Adrenal gland (tissue), 12 donors: ENCODE results near the gene MRPL38. TPM values are rescaled to one million over a fixed set of nuclear protein-coding genes. Genes with fewer than 3 reads are reported as not detected.

Experiments
- DNase-seq, 7 donors: peaks; one replicate each; pipeline ENCODE4 v3.0.0-alpha.2; 2019 to 2020
- H3K27ac ChIP-seq, 5 donors: fragments of 200-600 bp; sonication (generic) in 4 of 5; 1 replicate in 3 of 5; 2 replicates in 2 of 5; pipeline versions ENCODE4 v1.5.1 to v1.8.0; 2016 to 2020; ENCODE audit warnings: mild to moderate bottlenecking in 1 of 5
- H3K27me3 ChIP-seq: fragments of 200-600 bp; 2 replicates; pipeline ENCODE4 v1.8.0; 2021
- H3K36me3 ChIP-seq, 2 donors: fragments of 200-600 bp; replicated peaks in 1 of 2; 1 replicate in 1 of 2; 2 replicates in 1 of 2; pipeline versions ENCODE4 v1.5.1 to v1.8.0; 2018 to 2022
- H3K4me1 ChIP-seq, 2 donors: fragments of 200-600 bp; replicated peaks in 1 of 2; 1 replicate in 1 of 2; 2 replicates in 1 of 2; pipeline versions ENCODE4 v1.5.1 to v1.8.0; 2018 to 2021
- H3K4me3 ChIP-seq, 4 donors: fragments of 200-600 bp; sonication (generic) in 3 of 4; one replicate each; pipeline ENCODE4 v1.5.1; 2016 to 2018
- H3K9me3 ChIP-seq, 3 donors: fragments of 200-600 bp; sonication (generic) in 1 of 3; replicated peaks in 1 of 3; 1 replicate in 2 of 3; 2 replicates in 1 of 3; pipeline versions ENCODE4 v1.5.1 to v1.8.0; 2016 to 2021
- POLR2A ChIP-seq, 2 donors: fragments of 450-650 bp; IDR thresholded peaks; one replicate each; pipeline ENCODE4 v1.6.1; 2017; ENCODE audit warnings: antibody characterized with exemption in 2 of 2, mild to moderate bottlenecking in 2 of 2, moderate library complexity in 1 of 2
- WGBS, 4 donors: extraction: QIAGEN DNeasy Blood & Tissue Kit in 2 of 4; methylation state at CpG; one replicate each; pipeline versions ENCODE4 v1.1.5 to v1.1.7; 2013 to 2017; 5-methylcytosine and 5-hydroxymethylcytosine counted together
- intact Hi-C, 2 donors: fragments of 100-400 bp; cut with DNase I; formaldehyde crosslinking; loops; one replicate each; pipeline versions ENCODE4 v1.14.1 to v1.15.0; 2022 to 2023
- polyA plus RNA-seq, 3 donors: library from polyadenylated mRNA; stranded (reverse); fragments of 200-250 nt in 2 of 3; fragments of 350-450 nt in 1 of 3; fragmentation: Illumina TruSeq in 1 of 3; extraction: RNeasy Lipid Tissue Mini Kit (QIAGEN cat#74804) in 1 of 3; gene quantifications; one replicate each; pipeline ENCODE4 v1.2.3, GENCODE V29; 2013 to 2014
- total RNA-seq, 9 donors: library from RNA; depleted of rRNA in 4 of 9; stranded (reverse); fragments of >200 nt in 4 of 9; fragments of 120-200 nt in 1 of 9; fragmentation: NEBNext Ultra II Directional in 1 of 9; extraction: Animal tissue kit (Norgen Biotek cat#: 25700) in 1 of 9; gene quantifications; one replicate each; pipeline versions ENCODE4 v1.1.0 to v1.2.4, GENCODE V29; 2013 to 2023
- TF ChIP-seq, protein P1 (sequence below), 6 experiments: fragments of 450-650 bp in 4 of 6; fragments of 200-600 bp in 2 of 6; sonication (generic) in 1 of 6; IDR thresholded peaks; 1 replicate in 5 of 6; 2 replicates in 1 of 6; pipeline versions ENCODE4 v1.5.1 to v1.8.0; 2016 to 2021; ENCODE audit warnings: antibody characterized with exemption in 6 of 6, mild to moderate bottlenecking in 2 of 6, moderate library complexity in 1 of 6
- donor health status: healthy with polysubstance abuse.
- donor health status: Bipolar disorder and iron deficiency.
- donor health status: DM: yes; HTN: yes; CAD: no.
- donor health status: DM: no; HTN: no; CAD: no.
- donor health status: DM: no; HTN: no; CAD: no.
- donor health status: DM: yes; HTN: yes; CAD: no.

Gene MRPL38
- total and polyA plus RNA-seq, 12 donors = 36.7 to 214 (median 82.7) TPM

- intact Hi-C loops = no loop called here
- H3K27ac ChIP-seq = peak overlapping the region; percentile 34 to 97 (median 41)
- peak in 5 of 7 donors; percentile 70 to 81 (median 78) for DNase-seq
- no peaks in the 10 kb centered on the region for H3K9me3 ChIP-seq
- WGBS, 4 donors = 64 to 69% (median 66%) methylated on average over 7 to 12 of the region's 12 CpGs
- no peak overlapping the region for H3K4me3 ChIP-seq
- TF ChIP-seq, protein P1, sequence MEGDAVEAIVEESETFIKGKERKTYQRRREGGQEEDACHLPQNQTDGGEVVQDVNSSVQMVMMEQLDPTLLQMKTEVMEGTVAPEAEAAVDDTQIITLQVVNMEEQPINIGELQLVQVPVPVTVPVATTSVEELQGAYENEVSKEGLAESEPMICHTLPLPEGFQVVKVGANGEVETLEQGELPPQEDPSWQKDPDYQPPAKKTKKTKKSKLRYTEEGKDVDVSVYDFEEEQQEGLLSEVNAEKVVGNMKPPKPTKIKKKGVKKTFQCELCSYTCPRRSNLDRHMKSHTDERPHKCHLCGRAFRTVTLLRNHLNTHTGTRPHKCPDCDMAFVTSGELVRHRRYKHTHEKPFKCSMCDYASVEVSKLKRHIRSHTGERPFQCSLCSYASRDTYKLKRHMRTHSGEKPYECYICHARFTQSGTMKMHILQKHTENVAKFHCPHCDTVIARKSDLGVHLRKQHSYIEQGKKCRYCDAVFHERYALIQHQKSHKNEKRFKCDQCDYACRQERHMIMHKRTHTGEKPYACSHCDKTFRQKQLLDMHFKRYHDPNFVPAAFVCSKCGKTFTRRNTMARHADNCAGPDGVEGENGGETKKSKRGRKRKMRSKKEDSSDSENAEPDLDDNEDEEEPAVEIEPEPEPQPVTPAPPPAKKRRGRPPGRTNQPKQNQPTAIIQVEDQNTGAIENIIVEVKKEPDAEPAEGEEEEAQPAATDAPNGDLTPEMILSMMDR (IDR thresholded peaks at IDR 0.05) = no peak
- TF ChIP-seq POLR2A (IDR thresholded peaks at IDR 0.05) = no peak
- H3K36me3 ChIP-seq = peaks cover 0 to 59% of the 10 kb centered on the region in 2 donors
- no peaks in the 10 kb centered on the region for H3K27me3 ChIP-seq
- peaks cover 25 to 68% of the 10 kb centered on the region in 2 donors for H3K4me1 ChIP-seq
Measured at GRCh38 chr17:75850928-75851692, 53.6 kb downstream of the MRPL38 start.

- Histone ChIP-seq H3K4me3 (no peak overlapping the region), H3K27me3 (no peaks in the 10 kb centered on the region), H3K9me3 (no peaks in the 10 kb centered on the region), H3K27ac (peak overlapping the region in 4 of 5 donors; percentile 10 to 97 (median 57)), H3K36me3 (peaks cover 0 to 64% of the 10 kb centered on the region in 2 donors), H3K4me1 (peaks cover 39 to 82% of the 10 kb centered on the region in 2 donors)
- WGBS, 4 donors = 51 to 70% (median 60%) methylated on average over 5 to 9 of the region's 9 CpGs
- DNase-seq = peak in 3 of 7 donors; percentile 53 to 61 (median 58)
- TF ChIP-seq POLR2A (IDR thresholded peaks at IDR 0.05) = no peak
- intact Hi-C loops = no loop called here
Measured at GRCh38 chr17:75849724-75850123, 55.0 kb downstream of the MRPL38 start.

DNA sequence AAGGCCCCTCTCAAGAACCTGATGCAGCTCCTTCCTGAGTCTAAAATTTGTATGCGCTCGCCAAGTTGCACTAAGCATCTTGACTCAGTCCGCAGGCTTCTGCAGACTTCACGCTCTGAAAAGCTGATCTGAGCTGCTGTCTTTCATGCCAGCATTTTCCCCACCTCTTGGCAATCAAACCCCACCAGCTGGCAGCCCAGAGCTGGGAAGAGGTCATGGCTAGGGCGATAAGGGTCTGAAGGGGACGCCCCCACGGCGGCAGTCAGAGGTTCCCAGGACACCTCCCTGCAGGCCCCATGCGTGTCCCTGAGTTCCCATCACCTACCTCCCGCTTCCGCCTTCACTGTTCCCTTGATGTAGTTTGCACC, 55.4 kb downstream of the MRPL38 start:
- WGBS, 4 donors = 24 to 70% (median 59%) methylated on average over 10 to 11 of the region's 11 CpGs
- Histone ChIP-seq H3K4me1 (peaks cover 43 to 84% of the 10 kb centered on the region in 2 donors), H3K27ac (peak overlapping the region; percentile 16 to 97 (median 71)), H3K27me3 (no peaks in the 10 kb centered on the region), H3K36me3 (peaks cover 0 to 64% of the 10 kb centered on the region in 2 donors), H3K4me3 (no peak overlapping the region), H3K9me3 (no peaks in the 10 kb centered on the region)
- peak in 1 of 7 donors; percentile 55 for DNase-seq
- TF ChIP-seq, protein P1 (IDR thresholded peaks at IDR 0.05) = no peak
- no peak for TF ChIP-seq POLR2A (IDR thresholded peaks at IDR 0.05)
- intact Hi-C loops = no loop called here

Other genes starting within 250 kb of the MRPL38 start
- gene RECQL5, start 237.7 kb downstream of the MRPL38 start, total RNA-seq = 10 to 100 TPM; 13.9 to 49.6 (median 29.5) TPM
- gene RECQL5, start 237.7 kb downstream of the MRPL38 start, polyA plus RNA-seq = 100 to 1,000 TPM in 1 of 3 donors, 10 to 100 TPM in 2; 11.2 to 188 (median 64.9) TPM
- 100 to 1,000 TPM in 1 of 9 donors, 10 to 100 TPM in 8; 45.3 to 100 (median 64.3) TPM for gene SAP30BP, start 237.5 kb downstream of the MRPL38 start, total RNA-seq
- 100 to 1,000 TPM in 2 of 3 donors, 10 to 100 TPM in 1; 73.4 to 130 (median 121) TPM for gene SAP30BP, start 237.5 kb downstream of the MRPL38 start, polyA plus RNA-seq
- gene ITGB4, start 183.4 kb downstream of the MRPL38 start, total RNA-seq = 1 to 10 TPM in 8 of 9 donors, under 1 TPM in 1; 1.00 to 9.4 (median 5.6) TPM
- gene ITGB4, start 183.4 kb downstream of the MRPL38 start, polyA plus RNA-seq = 10 to 100 TPM in 2 of 3 donors, 1 to 10 TPM in 1; 1.0 to 12.5 (median 12.1) TPM
- gene GALK1, start 139.7 kb downstream of the MRPL38 start, total RNA-seq = 10 to 100 TPM; 13.9 to 47.3 (median 24.7) TPM
- 10 to 100 TPM in 2 of 3 donors, 1 to 10 TPM in 1; 1.4 to 39.1 (median 37.2) TPM for gene GALK1, start 139.7 kb downstream of the MRPL38 start, polyA plus RNA-seq
- gene UNK, start 120.1 kb downstream of the MRPL38 start, total RNA-seq = 10 to 100 TPM; 15.1 to 35.5 (median 25.5) TPM
- gene UNK, start 120.1 kb downstream of the MRPL38 start, polyA plus RNA-seq = 10 to 100 TPM; 13.6 to 45.9 (median 19.0) TPM
- gene UNC13D, start 60.5 kb downstream of the MRPL38 start, total RNA-seq = 10 to 100 TPM in 7 of 9 donors, 1 to 10 TPM in 2; 3.0 to 28.1 (median 12.9) TPM
- 10 to 100 TPM in 2 of 3 donors, 1 to 10 TPM in 1; 6.6 to 47.5 (median 21.5) TPM for gene UNC13D, start 60.5 kb downstream of the MRPL38 start, polyA plus RNA-seq
- 100 to 1,000 TPM in 8 of 9 donors, 10 to 100 TPM in 1; 60.4 to 292 (median 193) TPM for gene WBP2, start 49.5 kb downstream of the MRPL38 start, total RNA-seq
- 100 to 1,000 TPM; 205 to 258 (median 258) TPM for gene WBP2, start 49.5 kb downstream of the MRPL38 start, polyA plus RNA-seq
- gene TRIM47, start 26.3 kb downstream of the MRPL38 start, total RNA-seq = 10 to 100 TPM in 7 of 9 donors, 1 to 10 TPM in 2; 2.8 to 66.1 (median 23.4) TPM
- 10 to 100 TPM in 2 of 3 donors, 1 to 10 TPM in 1; 6.0 to 42.5 (median 36.5) TPM for gene TRIM47, start 26.3 kb downstream of the MRPL38 start, polyA plus RNA-seq
- 10 to 100 TPM in 7 of 9 donors, 1 to 10 TPM in 2; 6.5 to 46.9 (median 18.6) TPM for gene TRIM65, start 7.9 kb downstream of the MRPL38 start, total RNA-seq
- gene TRIM65, start 7.9 kb downstream of the MRPL38 start, polyA plus RNA-seq = 10 to 100 TPM in 1 of 3 donors, 1 to 10 TPM in 2; 4.1 to 16.7 (median 5.0) TPM
- 10 to 100 TPM in 8 of 9 donors, 1 to 10 TPM in 1; 4.9 to 87.6 (median 15.3) TPM for gene FBF1, start 36.2 kb upstream of the MRPL38 start, total RNA-seq
- 10 to 100 TPM in 2 of 3 donors, 1 to 10 TPM in 1; 3.1 to 68.9 (median 26.7) TPM for gene FBF1, start 36.2 kb upstream of the MRPL38 start, polyA plus RNA-seq
- 100 to 1,000 TPM in 2 of 9 donors, 10 to 100 TPM in 7; 60.3 to 109 (median 81.6) TPM for gene ACOX1, start 74.3 kb upstream of the MRPL38 start, total RNA-seq
- gene ACOX1, start 74.3 kb upstream of the MRPL38 start, polyA plus RNA-seq = 10 to 100 TPM; 28.9 to 40.3 (median 35.3) TPM
- 10 to 100 TPM; 15.3 to 27.7 (median 25.3) TPM for gene TEN1, start 74.4 kb upstream of the MRPL38 start, total RNA-seq
- gene TEN1, start 74.4 kb upstream of the MRPL38 start, polyA plus RNA-seq = 10 to 100 TPM in 2 of 3 donors, 1 to 10 TPM in 1; 8.7 to 40.0 (median 33.8) TPM
- 1 to 10 TPM in 5 of 9 donors, under 1 TPM in 1, not detected in 3; 0.74 to 7.9 (median 4.9) TPM for gene CDK3, start 96.0 kb upstream of the MRPL38 start, total RNA-seq
- 10 to 100 TPM in 2 of 3 donors, 1 to 10 TPM in 1; 1.2 to 56.7 (median 30.0) TPM for gene CDK3, start 96.0 kb upstream of the MRPL38 start, polyA plus RNA-seq
- 1 to 10 TPM in 1 of 9 donors, under 1 TPM in 6, not detected in 2; under 0.01 to 1.8 (median 0.27) TPM for gene EVPL, start 122.4 kb upstream of the MRPL38 start, total RNA-seq
- under 1 TPM; 0.02 to 0.64 (median 0.61) TPM for gene EVPL, start 122.4 kb upstream of the MRPL38 start, polyA plus RNA-seq
- gene SRP68, start 167.6 kb upstream of the MRPL38 start, total RNA-seq = 100 to 1,000 TPM in 1 of 9 donors, 10 to 100 TPM in 8; 20.3 to 113 (median 42.9) TPM
- gene SRP68, start 167.6 kb upstream of the MRPL38 start, polyA plus RNA-seq = 100 to 1,000 TPM in 1 of 3 donors, 10 to 100 TPM in 2; 33.1 to 129 (median 35.9) TPM
- gene GALR2, start 169.9 kb upstream of the MRPL38 start, total RNA-seq = not detected
- under 1 TPM in 1 of 3 donors, not detected in 2; 0.27 TPM for gene GALR2, start 169.9 kb upstream of the MRPL38 start, polyA plus RNA-seq
- gene ZACN, start 174.3 kb upstream of the MRPL38 start, total RNA-seq = under 1 TPM in 3 of 9 donors, not detected in 6; 0.06 to 0.19 (median 0.13) TPM
- 1 to 10 TPM in 2 of 3 donors, not detected in 1; 3.1 to 3.3 TPM for gene ZACN, start 174.3 kb upstream of the MRPL38 start, polyA plus RNA-seq
- gene EXOC7, start 198.9 kb upstream of the MRPL38 start, total RNA-seq = 100 to 1,000 TPM in 5 of 9 donors, 10 to 100 TPM in 4; 65.7 to 145 (median 102) TPM
- 100 to 1,000 TPM in 1 of 3 donors, 10 to 100 TPM in 2; 70.0 to 115 (median 89.5) TPM for gene EXOC7, start 198.9 kb upstream of the MRPL38 start, polyA plus RNA-seq
- gene FOXJ1, start 236.4 kb upstream of the MRPL38 start, total RNA-seq = under 1 TPM in 2 of 9 donors, not detected in 7; 0.06 to 0.18 TPM
- under 1 TPM in 1 of 3 donors, not detected in 2; 0.07 TPM for gene FOXJ1, start 236.4 kb upstream of the MRPL38 start, polyA plus RNA-seq